ENCODE measurements around the gene VIM.

GRCh38 chr10:17234431-17234945, 6.4 kb downstream of the VIM start:
- TF ChIP-seq POLR2AphosphoS5 (IDR thresholded peaks at IDR 0.05; ENCODE audit: borderline replicate concordance, low read depth, low read length) (no peak), EZH2 (IDR thresholded peaks at IDR 0.05) (no peak), FOXP2 (optimal IDR thresholded peaks at IDR 0.05; ENCODE audit: control extremely low read depth, extremely low read length, insufficient read depth) (no peak)

Measured in SK-N-MC (cell line).